C4-2B (cell line): ENCODE measurements around the gene GRAMD2A.
"Not testable (repeated sequence)": the region's sequence is repeated elsewhere in the genome, so short reads cannot be mapped to it uniquely, and the experiment has no call there.

Experiments
- H3K27ac ChIP-seq: fragments of 450-650 bp; 2 replicates; pipeline ENCODE4 v1.5.1; 2017
- ZFX ChIP-seq: fragments of 450-650 bp; IDR thresholded peaks from 2 replicates; pipeline ENCODE4 v1.6.1; 2017
- TF ChIP-seq, protein P1 (sequence below): fragments of 450-650 bp; conservative IDR thresholded peaks from 2 replicates; pipeline ENCODE4 v1.5.1; 2017; ENCODE audit warnings: mild to moderate bottlenecking

Gene GRAMD2A

DNA sequence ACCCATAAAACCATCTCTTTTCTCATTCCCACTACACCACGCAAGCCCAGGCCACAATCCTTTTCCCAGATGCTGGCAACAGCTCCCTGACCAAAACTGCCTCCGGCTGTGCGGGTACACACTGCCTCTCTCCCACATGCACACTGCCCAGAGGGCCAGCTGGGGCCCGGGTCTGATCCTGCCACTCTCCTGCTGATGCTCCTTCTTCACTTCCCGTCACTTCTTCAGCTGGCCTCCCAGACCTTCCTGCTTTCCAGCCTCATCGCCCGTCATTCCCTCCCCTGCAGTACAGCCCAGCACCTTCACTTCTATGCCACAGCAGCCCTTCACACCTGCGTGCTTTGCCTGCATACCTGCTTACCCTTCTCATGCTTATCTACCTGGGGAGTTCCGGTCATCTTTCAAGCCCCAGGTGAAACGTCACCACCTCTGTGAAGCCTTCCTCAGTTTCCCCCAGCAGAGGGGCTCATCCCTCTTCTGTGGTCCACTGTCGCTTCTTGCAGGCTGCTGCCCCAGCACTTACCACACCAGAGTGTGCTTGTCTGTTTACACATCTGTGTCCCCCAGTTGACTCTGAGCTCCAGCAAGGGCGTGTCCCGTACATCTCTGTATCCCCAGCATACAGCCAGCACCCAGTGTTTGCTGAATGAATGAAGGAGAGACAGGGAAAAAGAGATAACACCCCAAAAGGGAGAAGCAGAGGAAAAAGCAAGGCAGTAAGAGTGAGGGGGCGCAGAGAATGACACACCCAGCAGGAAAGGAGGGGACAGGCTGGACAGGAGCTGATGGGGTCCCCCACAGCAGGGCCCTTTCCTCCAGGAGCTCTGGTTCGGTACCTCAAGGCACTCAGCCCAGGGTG, 22.2 kb downstream of the GRAMD2A start:
- H3K27ac ChIP-seq = no peak overlapping the region
- TF ChIP-seq, protein P1, sequence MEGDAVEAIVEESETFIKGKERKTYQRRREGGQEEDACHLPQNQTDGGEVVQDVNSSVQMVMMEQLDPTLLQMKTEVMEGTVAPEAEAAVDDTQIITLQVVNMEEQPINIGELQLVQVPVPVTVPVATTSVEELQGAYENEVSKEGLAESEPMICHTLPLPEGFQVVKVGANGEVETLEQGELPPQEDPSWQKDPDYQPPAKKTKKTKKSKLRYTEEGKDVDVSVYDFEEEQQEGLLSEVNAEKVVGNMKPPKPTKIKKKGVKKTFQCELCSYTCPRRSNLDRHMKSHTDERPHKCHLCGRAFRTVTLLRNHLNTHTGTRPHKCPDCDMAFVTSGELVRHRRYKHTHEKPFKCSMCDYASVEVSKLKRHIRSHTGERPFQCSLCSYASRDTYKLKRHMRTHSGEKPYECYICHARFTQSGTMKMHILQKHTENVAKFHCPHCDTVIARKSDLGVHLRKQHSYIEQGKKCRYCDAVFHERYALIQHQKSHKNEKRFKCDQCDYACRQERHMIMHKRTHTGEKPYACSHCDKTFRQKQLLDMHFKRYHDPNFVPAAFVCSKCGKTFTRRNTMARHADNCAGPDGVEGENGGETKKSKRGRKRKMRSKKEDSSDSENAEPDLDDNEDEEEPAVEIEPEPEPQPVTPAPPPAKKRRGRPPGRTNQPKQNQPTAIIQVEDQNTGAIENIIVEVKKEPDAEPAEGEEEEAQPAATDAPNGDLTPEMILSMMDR = no peak
- no peak for TF ChIP-seq ZFX

DNA sequence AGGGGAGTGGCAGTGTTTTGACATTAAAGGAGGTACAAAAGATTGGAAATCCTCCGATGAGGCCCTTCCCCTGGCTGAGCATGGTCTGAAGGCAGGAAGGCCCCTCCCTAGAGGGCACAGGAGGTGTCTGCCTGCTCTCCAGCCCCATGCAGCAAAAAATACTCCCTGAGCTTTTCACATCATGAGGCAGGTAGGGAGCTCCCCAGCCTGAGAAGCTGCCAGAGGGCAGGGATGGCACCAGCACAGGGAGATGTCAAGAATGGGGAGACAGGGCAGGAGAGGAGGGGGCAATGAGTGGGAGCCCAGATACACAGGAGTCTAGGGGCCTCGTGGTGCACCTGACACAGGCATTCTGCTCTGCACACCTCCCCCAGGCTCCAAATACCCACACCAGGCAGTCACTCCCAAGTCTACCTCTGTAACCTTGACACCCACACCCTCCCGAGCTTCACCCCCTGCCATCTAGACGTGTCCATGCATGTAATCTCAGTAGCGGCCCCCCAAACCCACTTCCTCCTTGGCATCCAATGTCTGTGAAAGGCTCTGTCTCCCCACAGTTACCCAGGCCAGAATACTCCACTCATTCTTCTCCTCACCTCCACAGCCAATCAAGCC, 22.9 kb downstream of the GRAMD2A start:
- peak overlapping the region; percentile 54 for H3K27ac ChIP-seq
- TF ChIP-seq ZFX = no peak
- TF ChIP-seq, protein P1 = no peak

DNA sequence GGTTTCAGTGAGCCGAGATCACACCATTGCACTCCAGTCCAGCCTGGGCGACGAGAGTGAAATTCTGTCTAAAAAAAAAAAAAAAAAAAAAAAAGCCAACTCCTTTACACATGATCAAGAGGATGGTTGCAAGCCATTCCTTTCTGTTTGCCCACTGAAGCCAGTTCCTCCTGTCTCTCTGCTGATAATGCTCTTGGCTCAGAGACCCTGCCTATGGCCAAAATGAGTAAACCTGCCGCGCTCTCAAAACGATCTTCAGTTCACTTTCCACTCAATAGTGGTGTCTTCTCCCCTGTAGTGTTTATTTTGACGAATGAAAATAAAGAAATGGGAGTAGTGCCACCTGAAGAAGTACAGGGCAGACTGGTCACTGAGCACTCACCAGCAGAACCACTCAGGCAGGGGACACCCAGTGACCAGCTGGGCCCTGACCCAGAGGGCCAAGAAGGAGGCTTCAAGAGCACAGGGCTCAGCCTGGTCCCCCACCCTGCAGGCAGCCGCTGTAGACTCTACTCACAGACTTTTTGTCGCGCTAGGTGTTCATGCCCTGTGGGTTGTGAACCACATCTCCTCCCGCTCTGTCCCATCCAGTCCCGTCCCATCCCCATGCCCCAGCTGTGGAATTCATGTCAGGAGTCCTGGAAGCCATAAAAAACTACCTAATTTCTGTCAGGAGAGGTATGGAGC, 23.6 kb downstream of the GRAMD2A start:
- TF ChIP-seq, protein P1 = no peak
- no peak for TF ChIP-seq ZFX

DNA sequence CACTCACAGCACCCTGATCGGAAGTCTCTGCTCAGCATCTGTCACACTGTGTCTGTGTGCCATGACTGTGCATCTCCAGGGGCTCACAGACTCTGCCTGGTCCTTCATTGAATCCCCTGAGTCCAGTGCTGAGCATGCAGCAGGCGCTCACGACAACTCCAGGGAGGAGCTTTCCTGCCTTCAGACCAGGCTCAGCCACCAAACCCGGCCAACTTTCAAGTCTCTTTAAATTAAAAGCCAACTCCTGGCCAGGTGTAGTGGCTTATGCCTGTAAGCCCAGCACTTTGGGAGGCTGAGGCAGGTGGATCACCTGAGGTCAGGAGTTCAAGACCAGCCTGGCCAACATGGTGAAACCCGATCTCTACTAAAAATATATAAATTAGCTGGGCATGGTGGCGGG, 24.2 kb downstream of the GRAMD2A start:
- TF ChIP-seq, protein P1 = no peak
- no peak for TF ChIP-seq ZFX
- H3K27ac ChIP-seq = peak overlapping the region; percentile 54

More for the DNA sequence above, 23.6 kb downstream of the GRAMD2A start:
- H3K27ac ChIP-seq = peak overlapping the region; percentile 54

DNA sequence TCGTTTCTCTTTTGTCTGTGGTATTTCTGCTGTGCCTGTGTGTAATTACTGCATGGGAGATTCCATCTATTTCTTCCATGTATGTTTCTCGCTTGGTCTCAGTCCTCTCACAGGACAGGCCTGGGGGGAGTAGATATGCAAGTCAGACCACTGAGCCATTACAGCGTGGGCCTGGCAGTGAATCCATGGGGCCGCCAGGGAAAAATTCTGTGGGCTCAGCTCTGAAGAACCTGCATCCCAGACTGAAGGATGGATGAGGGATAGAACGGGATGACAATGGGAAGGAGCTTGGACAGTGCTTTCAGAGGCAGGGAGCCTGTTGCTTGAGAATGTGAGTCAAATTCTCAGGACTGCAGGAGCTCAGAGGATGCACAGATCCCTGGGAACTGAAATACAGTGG, 24.8 kb downstream of the GRAMD2A start:
- no peak overlapping the region for H3K27ac ChIP-seq
- no peak for TF ChIP-seq ZFX
- TF ChIP-seq, protein P1 = no peak

DNA sequence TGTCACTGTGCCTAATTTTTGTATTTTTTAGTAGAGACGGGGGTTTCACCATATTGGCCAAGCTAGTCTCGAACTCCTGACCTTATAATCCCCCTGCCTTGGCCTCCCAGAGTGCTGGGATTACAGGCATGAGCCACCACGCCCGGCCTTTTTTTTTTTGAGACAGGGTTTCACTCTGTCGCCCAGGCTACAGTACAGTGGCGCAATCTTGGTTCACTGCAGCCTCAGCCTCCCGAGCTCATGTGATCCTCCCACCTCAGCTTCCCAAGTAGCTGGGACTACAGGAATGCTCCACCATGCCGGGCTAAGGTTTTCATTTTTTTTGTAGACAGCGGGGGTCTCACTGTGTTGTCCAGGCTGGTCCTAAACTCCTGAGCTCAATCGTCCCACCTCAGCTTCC, 25.6 kb downstream of the GRAMD2A start:
- not testable (repeated sequence) for H3K27ac ChIP-seq

DNA sequence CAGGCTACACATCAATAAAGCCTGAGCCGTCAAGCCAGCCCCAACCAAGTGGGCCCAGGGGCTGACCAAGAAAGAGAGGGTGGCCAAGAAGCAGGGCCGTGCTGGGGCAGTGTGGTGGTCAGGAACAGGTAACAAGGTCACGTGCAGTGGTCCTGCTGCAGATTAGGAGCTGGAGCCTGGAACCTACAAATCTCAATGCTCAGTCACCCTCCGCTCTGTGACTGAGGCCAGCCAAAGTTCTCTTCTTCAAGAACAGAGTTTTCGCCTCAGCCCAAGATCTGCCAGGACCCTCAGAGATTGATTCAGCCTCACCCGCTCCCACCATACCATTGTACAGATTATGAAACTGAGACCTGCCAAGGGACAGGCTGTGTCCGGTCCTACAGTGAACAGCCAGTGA, 26.9 kb downstream of the GRAMD2A start:
- H3K27ac ChIP-seq = no peak overlapping the region
- TF ChIP-seq, protein P1 = no peak
- TF ChIP-seq ZFX = no peak
